Non-pigmented ciliary epithelial cell (primary cell): ENCODE results near the gene PPP1R11.
"Not testable (repeated sequence)": the region's sequence is repeated elsewhere in the genome, so short reads cannot be mapped to it uniquely, and the experiment has no call there.

ENCODE experiments used
- DNase-seq: peaks from one replicate; pipeline ENCODE4 v3.0.0-alpha.2; 2010; ENCODE audit warnings: low read depth

PPP1R11 gene

GRCh38 chr6:30066577-30067459 is at the start of gene PPP1R11:
Gene PPP1R11 (plus strand): TSS chr6:30067198. CDS start chr6:30067411, 213 bp downstream.
- DNase-seq: peak; percentile 97

GRCh38 chr6:30019819-30020218 is 47.2 kb upstream of the PPP1R11 start:
- no peak for DNase-seq

- DNase-seq: no peak
Observed at GRCh38 chr6:30020626-30021025, 46.4 kb upstream of the PPP1R11 start.

GRCh38 chr6:30022189-30022588 is 44.8 kb upstream of the PPP1R11 start:
- DNase-seq: no peak

- not testable (repeated sequence) for DNase-seq
Observed at GRCh38 chr6:30022712-30023111, 44.3 kb upstream of the PPP1R11 start.

- DNase-seq: no peak
Observed at GRCh38 chr6:30025186-30025585, 41.8 kb upstream of the PPP1R11 start.

GRCh38 chr6:30029588-30029987 is 37.4 kb upstream of the PPP1R11 start:
- DNase-seq: no peak

GRCh38 chr6:30031381-30031780 is 35.6 kb upstream of the PPP1R11 start:
- DNase-seq: no peak

GRCh38 chr6:30033440-30033839 is 33.6 kb upstream of the PPP1R11 start:
- not testable (repeated sequence) for DNase-seq

GRCh38 chr6:30035784-30036183 is 31.2 kb upstream of the PPP1R11 start:
- DNase-seq: no peak

GRCh38 chr6:30037182-30037788 is 29.7 kb upstream of the PPP1R11 start:
- no peak for DNase-seq

- DNase-seq: no peak
Observed at GRCh38 chr6:30041221-30041620, 25.8 kb upstream of the PPP1R11 start.

GRCh38 chr6:30041821-30042220 is 25.2 kb upstream of the PPP1R11 start:
- no peak for DNase-seq

- no peak for DNase-seq
Observed at GRCh38 chr6:30042476-30042875, 24.5 kb upstream of the PPP1R11 start.

- DNase-seq: no peak
Observed at GRCh38 chr6:30042914-30043313, 24.1 kb upstream of the PPP1R11 start.

GRCh38 chr6:30043744-30044143 is 23.3 kb upstream of the PPP1R11 start:
- no peak for DNase-seq

- DNase-seq: no peak
Observed at GRCh38 chr6:30044630-30045029, 22.4 kb upstream of the PPP1R11 start.

GRCh38 chr6:30047220-30047619 is 19.8 kb upstream of the PPP1R11 start:
- no peak for DNase-seq

- DNase-seq: no peak
Observed at GRCh38 chr6:30053682-30054081, 13.3 kb upstream of the PPP1R11 start.

- DNase-seq: no peak
Observed at GRCh38 chr6:30055513-30055912, 11.5 kb upstream of the PPP1R11 start.

GRCh38 chr6:30060606-30061091 is 6.3 kb upstream of the PPP1R11 start:
- DNase-seq: no peak

GRCh38 chr6:30061092-30061857 is 5.7 kb upstream of the PPP1R11 start, which contains the start of gene POLR1H:
Gene POLR1H (plus strand): TSS chr6:30061265. CDS start chr6:30061525, 260 bp downstream.
- peak; percentile 80 for DNase-seq
